Neural progenitor cell (in vitro differentiated cells): ENCODE data around the gene TNFRSF11A. TPM values are rescaled to one million over a fixed set of nuclear protein-coding genes. Genes with fewer than 3 reads are reported as not detected.

Experiments used
- DNase-seq: peaks from one replicate; pipeline ENCODE4 v3.0.0-alpha.2; 2016; ENCODE audit warnings: low spot score
- H2AFZ ChIP-seq: fragments of 200-600 bp; sonication (generic); replicated peaks from 2 replicates; pipeline ENCODE4 v1.6.1; 2016; ENCODE audit warnings: antibody characterized with exemption
- H3F3A ChIP-seq: fragments of 200-600 bp; sonication (generic); 2 replicates; pipeline ENCODE4 v1.6.1; 2016; ENCODE audit warnings: antibody characterized with exemption, low read depth
- H3K27ac ChIP-seq: fragments of 200-600 bp; sonication (generic); 2 replicates; pipeline ENCODE4 v1.5.1; 2016; ENCODE audit warnings: mild to moderate bottlenecking
- H3K27me3 ChIP-seq: fragments of 200-600 bp; sonication (generic); 2 replicates; pipeline ENCODE4 v1.6.1; 2016; ENCODE audit warnings: mild to moderate bottlenecking, moderate library complexity
- H3K36me3 ChIP-seq: fragments of 200-600 bp; sonication (generic); 2 replicates; pipeline ENCODE4 v1.5.1; 2016
- H3K4me1 ChIP-seq: fragments of 200-600 bp; sonication (generic); 2 replicates; pipeline ENCODE4 v1.6.1; 2016; ENCODE audit warnings: mixed run types
- H3K4me2 ChIP-seq: fragments of 200-600 bp; sonication (generic); 2 replicates; pipeline ENCODE4 v1.6.1; 2016
- H3K4me3 ChIP-seq: fragments of 200-600 bp; sonication (generic); 2 replicates; pipeline ENCODE4 v1.5.1; 2016
- H3K79me2 ChIP-seq: fragments of 200-600 bp; sonication (generic); 2 replicates; pipeline ENCODE4 v1.6.1; 2016; ENCODE audit warnings: low read depth
- H3K9ac ChIP-seq: fragments of 200-600 bp; sonication (generic); 2 replicates; pipeline ENCODE4 v1.6.1; 2016
- H3K9me3 ChIP-seq: fragments of 200-600 bp; sonication (generic); 2 replicates; pipeline ENCODE4 v1.5.1; 2016; ENCODE audit warnings: low read depth
- H4K20me1 ChIP-seq: fragments of 200-600 bp; sonication (generic); 2 replicates; pipeline ENCODE4 v1.6.1; 2016; ENCODE audit warnings: low read depth
- H3K27ac Mint-ChIP-seq: 3 replicates; pipeline ENCODE4 v1.8.0; 2021; ENCODE audit warnings: mixed read lengths
- H3K27me3 Mint-ChIP-seq: 2 replicates; pipeline ENCODE4 v1.8.0; 2022; ENCODE audit warnings: low read depth, mild to moderate bottlenecking, inconsistent platforms, moderate library complexity, mixed read lengths; ENCODE audit not compliant: insufficient read depth
- H3K36me3 Mint-ChIP-seq: 3 replicates; pipeline ENCODE4 v1.8.0; 2021; ENCODE audit warnings: mixed read lengths
- H3K4me1 Mint-ChIP-seq: 3 replicates; pipeline ENCODE4 v1.8.0; 2021; ENCODE audit warnings: mixed read lengths
- H3K4me3 Mint-ChIP-seq: 3 replicates; pipeline ENCODE4 v1.8.0; 2021; ENCODE audit warnings: mild to moderate bottlenecking, moderate library complexity, mixed read lengths
- H3K9me3 Mint-ChIP-seq: 3 replicates; pipeline ENCODE4 v1.8.0; 2020; ENCODE audit warnings: mixed read lengths
- CTCF ChIP-seq: fragments of 200-600 bp; sonication (generic); IDR thresholded peaks from 2 replicates; pipeline ENCODE4 v1.5.1; 2017; ENCODE audit warnings: antibody characterized with exemption, mild to moderate bottlenecking
- EZH2 ChIP-seq: fragments of 200-600 bp; sonication (generic); IDR thresholded peaks from 2 replicates; pipeline ENCODE4 v1.6.1; 2017; ENCODE audit warnings: antibody characterized with exemption, mild to moderate bottlenecking, moderate library complexity
- EZH2phosphoT487 ChIP-seq: fragments of 200-600 bp; sonication (generic); IDR thresholded peaks from 2 replicates; pipeline ENCODE4 v1.6.1; 2017; ENCODE audit warnings: antibody characterized with exemption
- total RNA-seq: library from RNA; depleted of rRNA; stranded (reverse); fragments of >200 nt; gene quantifications from 2 replicates; pipeline ENCODE4 v1.2.3, GENCODE V29; 2015; ENCODE audit warnings: low replicate concordance

The TNFRSF11A gene
- total RNA-seq, 1 donor from 2014 or later, result 0.47 TPM

DNA sequence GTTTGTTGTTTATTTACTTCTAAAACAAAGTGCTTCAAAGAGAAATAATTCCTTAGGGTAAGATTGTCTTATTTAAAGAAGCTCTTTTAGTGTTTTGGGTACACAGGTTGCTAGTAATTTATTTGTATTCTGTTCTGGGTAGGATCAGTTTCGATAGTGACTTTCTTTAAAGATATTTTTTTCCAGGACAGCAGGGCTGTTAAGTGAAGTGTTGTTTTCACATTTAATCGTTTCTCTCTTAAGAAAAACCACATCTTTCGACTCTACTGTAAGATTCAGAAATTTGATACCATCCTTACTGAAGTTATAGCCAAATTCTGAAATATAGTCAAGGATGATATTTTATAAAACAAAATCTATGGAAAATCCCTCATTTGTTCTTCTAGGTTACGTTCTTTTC, 17.8 kb downstream of the TNFRSF11A start:
- Histone ChIP-seq H3K4me1 (peaks cover 28% of the 10 kb centered on the region), H3K4me2 (no peak overlapping the region), H3K9me3 (no peaks in the 10 kb centered on the region), H3K9ac (no peak overlapping the region), H3F3A (peaks cover 18% of the 10 kb centered on the region), H3K27me3 (no peaks in the 10 kb centered on the region), H3K36me3 (no peaks in the 10 kb centered on the region), H3K79me2 (no peaks in the 10 kb centered on the region), H3K27ac (no peak overlapping the region), H3K4me3 (no peak overlapping the region), H2AFZ (no peak overlapping the region), H4K20me1 (no peaks in the 10 kb centered on the region)
- TF ChIP-seq CTCF (no peak), EZH2phosphoT487 (no peak), EZH2 (no peak)
- H3K9me3 Mint-ChIP-seq, result no peaks in the 10 kb centered on the region
- H3K27ac Mint-ChIP-seq, result no peak overlapping the region
- peaks cover 47% of the 10 kb centered on the region for H3K4me1 Mint-ChIP-seq
- no peak for DNase-seq
- H3K4me3 Mint-ChIP-seq, result no peak overlapping the region
- H3K27me3 Mint-ChIP-seq, result no peaks in the 10 kb centered on the region
- H3K36me3 Mint-ChIP-seq, result no peaks in the 10 kb centered on the region

DNA sequence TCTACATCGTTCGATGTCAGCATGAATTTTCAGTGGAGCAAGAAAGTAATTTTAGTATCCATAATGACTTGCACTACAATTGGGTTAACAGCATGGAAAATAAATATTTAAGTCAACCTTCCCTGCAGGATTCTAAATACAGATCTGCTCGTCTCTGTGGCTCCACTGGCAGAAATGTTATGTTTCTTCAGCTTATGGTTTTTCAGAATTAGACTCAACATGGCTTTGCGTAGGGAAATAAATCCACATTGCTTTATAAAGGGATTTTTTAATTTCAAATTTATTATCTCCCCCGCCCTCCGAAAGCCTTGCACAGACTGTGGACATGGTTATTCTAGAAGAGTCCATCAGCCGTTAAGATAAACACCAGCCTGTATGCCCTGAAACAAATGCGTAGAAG, 18.2 kb downstream of the TNFRSF11A start:
- Histone ChIP-seq H3K9me3 (no peaks in the 10 kb centered on the region), H3K79me2 (no peaks in the 10 kb centered on the region), H4K20me1 (no peaks in the 10 kb centered on the region), H3K4me2 (no peak overlapping the region), H3F3A (peaks cover 14% of the 10 kb centered on the region), H3K9ac (no peak overlapping the region), H3K4me3 (no peak overlapping the region), H3K4me1 (peaks cover 25% of the 10 kb centered on the region), H3K36me3 (no peaks in the 10 kb centered on the region), H2AFZ (no peak overlapping the region), H3K27ac (no peak overlapping the region), H3K27me3 (no peaks in the 10 kb centered on the region)
- Mint-ChIP-seq H3K27me3 (no peaks in the 10 kb centered on the region), H3K9me3 (no peaks in the 10 kb centered on the region), H3K4me3 (no peak overlapping the region), H3K4me1 (peaks cover 47% of the 10 kb centered on the region), H3K27ac (no peak overlapping the region), H3K36me3 (no peaks in the 10 kb centered on the region)
- no peak for DNase-seq
- TF ChIP-seq EZH2, result no peak
- TF ChIP-seq EZH2phosphoT487, result no peak
- TF ChIP-seq CTCF, result no peak

DNA sequence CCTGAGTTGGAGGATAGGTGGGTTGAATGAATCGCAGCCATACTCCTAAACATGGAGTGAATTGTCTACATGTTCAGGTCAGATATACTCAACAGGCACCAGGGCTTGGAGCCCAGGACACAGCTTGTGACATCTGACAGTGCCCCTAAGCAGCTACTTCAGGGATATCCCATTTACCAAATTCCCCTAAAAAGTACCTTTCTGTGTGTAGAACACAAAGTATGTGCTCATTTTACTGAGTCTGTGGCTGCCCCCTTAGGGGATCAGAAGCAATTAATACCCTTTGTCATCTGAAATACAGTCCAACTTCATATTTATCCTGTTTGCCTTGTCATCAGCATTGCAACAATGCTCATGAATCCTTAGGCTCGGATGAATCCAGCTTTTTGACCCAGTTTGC, 20.8 kb downstream of the TNFRSF11A start:
- Histone ChIP-seq H4K20me1 (no peaks in the 10 kb centered on the region), H3K27ac (no peak overlapping the region), H3K9me3 (no peaks in the 10 kb centered on the region), H3K79me2 (no peaks in the 10 kb centered on the region), H3K27me3 (no peaks in the 10 kb centered on the region), H3K4me2 (no peak overlapping the region), H3F3A (peaks cover 8% of the 10 kb centered on the region), H3K9ac (no peak overlapping the region), H3K4me3 (no peak overlapping the region), H2AFZ (no peak overlapping the region), H3K36me3 (no peaks in the 10 kb centered on the region), H3K4me1 (peaks cover 13% of the 10 kb centered on the region)
- Mint-ChIP-seq H3K4me1 (peaks cover 32% of the 10 kb centered on the region), H3K4me3 (no peak overlapping the region), H3K9me3 (no peaks in the 10 kb centered on the region), H3K27me3 (peaks cover 7% of the 10 kb centered on the region), H3K27ac (no peak overlapping the region), H3K36me3 (no peaks in the 10 kb centered on the region)
- no peak for DNase-seq
- no peak for TF ChIP-seq EZH2phosphoT487
- no peak for TF ChIP-seq EZH2
- TF ChIP-seq CTCF, result no peak
